Activated T-cell treated with anti-CD3 and anti-CD28 coated beads for 1 hour (primary cell): ENCODE data around the gene IGF1R.

ENCODE experiments used
- DNase-seq: peaks from one replicate; pipeline ENCODE4 v3.0.0-alpha.2; 2020; ENCODE audit warnings: low read depth

IGF1R gene

DNA sequence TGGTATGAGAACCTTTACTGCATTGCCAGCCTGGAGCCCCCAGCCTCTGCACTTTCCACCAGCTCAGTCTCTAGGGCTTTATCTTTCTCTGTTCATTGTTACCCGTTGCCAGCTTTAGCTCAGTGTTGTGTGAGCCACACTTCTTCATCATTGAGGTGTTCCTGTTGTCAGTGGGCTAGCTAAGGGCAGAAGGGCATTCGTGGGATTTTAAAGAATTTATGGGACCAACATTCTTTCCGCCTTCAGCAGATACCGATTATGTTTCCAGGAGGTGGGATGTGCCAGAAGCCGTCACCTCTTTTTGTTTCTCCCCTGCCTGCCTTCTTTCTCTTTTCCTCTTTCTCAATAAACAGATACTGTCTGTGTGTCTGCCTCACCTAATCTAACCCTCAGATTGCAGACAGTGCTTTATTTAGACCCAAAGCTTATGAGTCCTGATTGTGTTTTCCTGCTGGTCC, 294.7 kb downstream of the IGF1R start:
- DNase-seq = no peak

DNA sequence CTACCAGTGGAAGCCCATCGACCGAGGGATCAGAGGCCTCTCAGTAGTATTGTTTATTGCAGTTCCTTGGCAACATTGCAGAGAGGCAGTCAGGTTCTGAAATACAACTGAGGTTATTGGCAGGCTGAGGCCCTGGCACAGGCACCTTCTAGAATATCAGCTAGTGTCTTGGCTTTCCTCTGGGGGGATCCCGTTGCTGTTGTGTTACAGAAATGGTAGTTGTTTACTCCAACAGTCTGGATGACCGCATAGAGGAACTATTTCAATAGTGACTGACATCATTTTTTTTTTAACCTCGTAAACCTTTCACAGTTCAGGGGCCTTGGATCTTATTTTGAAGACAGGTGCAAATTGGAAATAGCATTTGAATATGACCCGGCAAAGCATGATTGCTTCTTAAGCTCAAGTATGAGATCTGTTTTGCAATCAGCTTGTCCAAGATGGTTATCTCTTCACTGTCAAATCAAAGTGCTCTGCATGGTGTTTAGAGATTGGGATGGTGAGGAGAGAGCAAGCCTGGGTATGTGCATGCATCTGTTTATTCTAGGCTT, 295.3 kb downstream of the IGF1R start:
- DNase-seq = no peak

DNA sequence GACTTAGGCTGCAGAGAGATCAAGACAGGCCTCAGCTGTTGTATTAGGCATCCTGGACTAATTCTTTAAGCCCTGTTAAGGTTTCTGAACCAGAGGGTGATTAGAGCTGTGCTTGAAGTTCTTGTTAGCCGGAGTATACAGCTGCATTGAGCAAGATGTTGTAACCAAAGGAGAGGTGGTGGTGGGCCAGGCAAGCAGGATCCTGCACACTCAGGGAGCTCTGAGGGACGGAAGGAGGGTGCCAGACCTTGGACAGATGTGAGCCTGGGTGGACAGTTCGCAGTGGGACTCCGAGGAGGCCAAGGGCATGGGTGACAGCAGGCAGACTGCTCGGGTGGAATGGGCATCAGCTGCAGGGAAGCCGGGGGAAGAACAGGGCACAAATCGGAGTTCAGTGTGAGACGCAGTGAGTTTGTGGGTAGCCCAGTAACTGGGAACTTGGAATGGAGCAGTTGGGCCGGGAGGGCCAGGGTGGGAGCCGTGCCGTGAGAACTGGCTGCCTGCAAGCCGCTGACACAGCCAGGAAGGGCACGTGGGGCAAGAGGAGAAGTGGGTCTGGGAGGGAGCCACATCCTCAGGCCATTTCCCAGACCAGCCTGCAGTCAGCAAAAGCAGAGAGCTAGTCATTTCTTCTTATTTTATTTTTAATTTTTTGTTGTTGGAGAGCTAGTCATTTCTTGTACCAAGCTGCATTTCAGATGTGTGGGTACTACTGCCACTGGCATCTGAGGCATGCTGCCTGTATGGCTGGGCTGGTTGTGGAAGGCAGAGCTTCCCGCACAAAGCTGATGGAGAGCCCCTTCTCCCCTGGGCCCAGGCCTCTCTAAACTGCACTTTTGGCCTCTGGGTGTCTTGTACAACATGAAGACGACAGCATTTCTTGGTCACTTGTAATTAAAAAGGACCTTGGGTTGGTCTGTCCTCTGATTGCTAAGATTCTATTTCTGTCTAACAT, 298.2 kb downstream of the IGF1R start:
- DNase-seq = no peak

- DNase-seq = no peak
Observed at GRCh38 chr15:98948456-98948855, 300.1 kb downstream of the IGF1R start.

DNA sequence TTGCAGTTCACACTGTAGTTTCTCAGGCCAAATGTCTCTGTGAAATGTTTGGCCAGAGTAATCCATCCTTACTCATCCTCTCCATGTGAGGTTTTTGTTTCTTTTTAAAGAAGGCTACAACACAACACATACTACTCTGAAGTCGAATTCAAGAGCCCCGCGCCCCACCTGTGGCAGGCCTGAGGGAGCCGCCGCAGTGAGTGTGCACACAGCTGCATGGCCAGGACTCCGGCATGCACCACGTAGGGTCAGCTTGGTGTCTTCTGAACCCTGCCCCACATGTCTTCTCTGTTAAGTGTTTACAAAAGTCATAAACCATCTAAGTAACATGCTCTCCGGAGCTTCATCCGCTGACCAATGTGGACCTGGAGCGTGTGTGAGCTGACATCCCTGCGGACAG, 300.6 kb downstream of the IGF1R start:
- DNase-seq = no peak

GRCh38 chr15:98949624-98950023, 301.3 kb downstream of the IGF1R start:
- DNase-seq = no peak

- DNase-seq = no peak
Observed at GRCh38 chr15:98950248-98950647, 301.9 kb downstream of the IGF1R start.

DNA sequence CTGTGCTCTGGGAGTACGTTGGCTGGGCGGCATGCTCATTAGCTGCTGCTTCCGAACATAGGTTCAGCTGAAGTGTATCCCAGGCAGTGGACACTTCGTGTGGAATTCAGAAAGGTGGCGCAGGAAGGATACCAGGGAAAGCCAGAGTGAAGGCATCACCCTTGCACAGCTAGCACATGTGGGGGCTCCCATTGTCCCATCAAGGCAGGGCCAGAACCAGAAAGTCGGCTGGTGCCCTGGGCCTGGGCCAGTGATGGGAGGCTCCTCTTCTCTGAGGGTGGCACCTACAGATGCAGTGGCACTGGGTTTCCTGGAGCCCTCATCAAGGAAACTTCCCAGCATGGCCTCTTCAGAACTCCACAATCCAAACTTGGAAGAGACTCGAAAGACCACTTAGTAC, 302.7 kb downstream of the IGF1R start:
- DNase-seq = no peak

DNA sequence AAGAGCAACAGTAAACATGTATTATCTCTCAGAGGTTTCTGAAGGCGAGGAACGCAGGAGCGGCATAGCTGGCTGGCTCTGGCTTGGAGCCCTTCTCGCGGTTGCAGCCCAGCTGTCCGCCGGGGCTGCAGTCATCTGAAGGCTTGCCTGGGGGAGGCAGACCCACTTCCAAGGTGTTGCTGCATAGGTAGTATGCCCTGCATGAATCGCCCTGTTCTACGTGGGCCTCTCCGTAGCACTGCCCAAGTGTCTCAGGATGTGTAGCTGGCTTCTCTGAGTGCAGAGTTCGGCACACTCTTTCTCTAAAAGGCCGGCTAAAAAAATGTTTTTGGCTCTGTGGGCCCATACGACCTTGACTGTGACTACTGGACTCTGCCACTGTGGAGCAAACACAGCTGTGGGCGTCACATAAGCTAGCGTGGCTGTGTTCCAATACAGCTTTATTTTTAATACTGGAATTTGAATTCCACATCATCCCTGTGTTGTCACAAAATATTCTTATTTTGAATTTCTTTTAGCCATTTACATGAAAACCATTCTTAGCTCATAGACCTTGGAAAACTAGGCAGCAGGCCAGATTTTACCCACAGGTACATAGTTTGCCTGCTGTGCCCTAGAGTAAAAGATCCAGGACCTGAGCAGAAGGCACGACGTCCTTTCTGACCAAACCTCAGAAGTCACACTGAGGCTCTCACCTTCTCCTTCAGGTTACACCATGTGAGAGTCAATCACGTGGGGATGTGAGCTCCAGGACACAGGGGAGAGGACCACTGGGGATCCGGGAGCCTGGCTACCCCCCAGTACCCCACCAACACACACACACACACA, 303.4 kb downstream of the IGF1R start:
- no peak for DNase-seq

GRCh38 chr15:98952381-98952803, 304.1 kb downstream of the IGF1R start:
- no peak for DNase-seq

DNA sequence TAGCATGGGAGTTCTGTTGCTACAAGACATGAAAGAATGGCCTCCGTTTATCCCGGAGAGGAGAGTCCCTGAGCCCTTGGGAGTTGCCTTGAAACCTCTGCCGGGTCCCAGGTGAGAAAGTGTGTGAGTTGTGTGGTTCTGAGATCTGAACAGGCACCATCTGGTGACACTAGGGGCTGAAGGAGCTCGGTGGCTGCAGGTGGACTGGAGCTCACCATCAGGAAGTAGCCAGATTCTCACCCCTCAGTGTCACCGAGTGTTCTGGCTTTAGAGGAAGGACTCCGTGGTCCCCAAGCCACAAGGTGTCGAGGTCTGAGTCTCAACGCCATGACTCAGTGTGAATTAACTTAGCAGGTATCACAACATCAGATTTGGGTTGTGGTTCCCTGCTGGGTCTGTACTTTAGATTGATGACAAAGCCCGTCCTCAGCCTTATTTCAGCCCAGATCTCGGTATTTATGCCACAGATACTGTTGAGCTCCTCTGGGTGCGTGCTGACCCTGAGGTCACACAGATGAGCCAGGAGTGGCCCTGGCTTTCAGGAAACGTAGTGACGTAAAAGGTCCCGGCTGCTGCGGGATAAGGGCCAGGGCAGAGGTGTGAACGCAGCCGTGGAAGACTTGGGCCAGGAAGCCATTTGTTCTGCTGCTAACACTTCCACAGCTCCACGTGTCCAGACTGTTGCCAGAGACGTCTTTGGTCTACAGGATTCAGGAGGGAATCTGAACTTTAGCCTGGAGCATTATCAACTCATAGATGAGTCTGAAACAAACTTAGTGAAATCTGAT, 304.9 kb downstream of the IGF1R start:
- no peak for DNase-seq

- no peak for DNase-seq
Observed at GRCh38 chr15:98953968-98954367, 305.6 kb downstream of the IGF1R start.

DNA sequence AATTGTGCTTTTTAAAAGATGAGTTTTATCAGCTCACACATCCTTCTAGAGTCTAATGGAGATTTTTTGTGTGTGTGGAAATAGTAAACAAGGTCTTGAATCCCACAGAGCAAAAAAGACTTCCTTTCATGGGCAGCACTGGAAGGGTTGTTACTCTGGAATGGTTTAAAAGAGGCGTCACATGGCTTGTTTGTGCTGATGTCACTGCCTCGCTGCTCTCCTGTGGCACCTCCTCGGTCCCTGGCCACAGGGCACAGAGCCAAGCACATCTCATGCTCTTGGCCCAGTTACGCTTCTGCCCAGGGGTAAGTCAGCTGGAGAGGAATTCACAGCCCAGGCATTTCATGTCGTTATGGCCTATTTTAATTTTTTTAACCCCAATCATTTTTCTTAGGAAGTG, 306.1 kb downstream of the IGF1R start:
- no peak for DNase-seq

DNA sequence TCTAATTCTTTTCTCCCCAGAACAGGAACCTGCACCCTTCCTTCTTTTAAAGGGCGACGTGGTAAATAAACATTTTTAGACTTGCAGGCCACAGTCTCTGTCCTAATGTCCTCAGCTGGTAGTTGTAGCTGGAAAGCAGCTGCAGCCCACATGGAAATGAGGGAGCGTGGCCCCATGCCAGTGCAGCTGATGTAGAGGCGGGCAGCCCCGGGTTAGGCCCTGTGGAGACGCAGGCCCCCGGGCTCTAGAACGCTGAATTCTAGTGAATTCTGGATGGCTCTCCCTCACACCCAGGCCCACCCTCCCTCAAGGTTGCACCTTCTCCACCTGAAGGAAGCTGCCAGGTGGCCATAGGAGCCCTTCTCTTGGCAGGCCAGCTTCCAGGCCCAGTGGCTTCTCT, 307.0 kb downstream of the IGF1R start:
- DNase-seq = no peak

- DNase-seq = no peak
Observed at GRCh38 chr15:98955961-98956723, 307.8 kb downstream of the IGF1R start.

DNA sequence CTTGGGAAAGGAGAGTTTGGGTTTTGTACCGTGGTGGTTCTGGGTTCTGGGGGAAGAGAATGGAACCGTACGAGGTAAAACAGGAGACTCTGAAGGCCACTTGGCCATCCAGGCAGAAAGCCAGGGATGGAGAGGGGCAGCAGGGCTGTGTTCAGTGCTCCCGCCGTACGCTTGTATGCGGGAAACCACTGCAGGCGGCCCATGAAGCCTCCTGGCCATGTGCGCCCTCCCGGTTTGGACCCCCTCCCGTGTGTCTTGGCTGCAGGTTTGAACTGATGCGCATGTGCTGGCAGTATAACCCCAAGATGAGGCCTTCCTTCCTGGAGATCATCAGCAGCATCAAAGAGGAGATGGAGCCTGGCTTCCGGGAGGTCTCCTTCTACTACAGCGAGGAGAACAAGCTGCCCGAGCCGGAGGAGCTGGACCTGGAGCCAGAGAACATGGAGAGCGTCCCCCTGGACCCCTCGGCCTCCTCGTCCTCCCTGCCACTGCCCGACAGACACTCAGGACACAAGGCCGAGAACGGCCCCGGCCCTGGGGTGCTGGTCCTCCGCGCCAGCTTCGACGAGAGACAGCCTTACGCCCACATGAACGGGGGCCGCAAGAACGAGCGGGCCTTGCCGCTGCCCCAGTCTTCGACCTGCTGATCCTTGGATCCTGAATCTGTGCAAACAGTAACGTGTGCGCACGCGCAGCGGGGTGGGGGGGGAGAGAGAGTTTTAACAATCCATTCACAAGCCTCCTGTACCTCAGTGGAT, 308.6 kb downstream of the IGF1R start:
- no peak for DNase-seq

DNA sequence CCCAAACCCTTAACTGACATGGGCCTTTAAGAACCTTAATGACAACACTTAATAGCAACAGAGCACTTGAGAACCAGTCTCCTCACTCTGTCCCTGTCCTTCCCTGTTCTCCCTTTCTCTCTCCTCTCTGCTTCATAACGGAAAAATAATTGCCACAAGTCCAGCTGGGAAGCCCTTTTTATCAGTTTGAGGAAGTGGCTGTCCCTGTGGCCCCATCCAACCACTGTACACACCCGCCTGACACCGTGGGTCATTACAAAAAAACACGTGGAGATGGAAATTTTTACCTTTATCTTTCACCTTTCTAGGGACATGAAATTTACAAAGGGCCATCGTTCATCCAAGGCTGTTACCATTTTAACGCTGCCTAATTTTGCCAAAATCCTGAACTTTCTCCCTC, 309.3 kb downstream of the IGF1R start:
- no peak for DNase-seq

GRCh38 chr15:98958076-98958475, 309.7 kb downstream of the IGF1R start:
- DNase-seq = no peak

DNA sequence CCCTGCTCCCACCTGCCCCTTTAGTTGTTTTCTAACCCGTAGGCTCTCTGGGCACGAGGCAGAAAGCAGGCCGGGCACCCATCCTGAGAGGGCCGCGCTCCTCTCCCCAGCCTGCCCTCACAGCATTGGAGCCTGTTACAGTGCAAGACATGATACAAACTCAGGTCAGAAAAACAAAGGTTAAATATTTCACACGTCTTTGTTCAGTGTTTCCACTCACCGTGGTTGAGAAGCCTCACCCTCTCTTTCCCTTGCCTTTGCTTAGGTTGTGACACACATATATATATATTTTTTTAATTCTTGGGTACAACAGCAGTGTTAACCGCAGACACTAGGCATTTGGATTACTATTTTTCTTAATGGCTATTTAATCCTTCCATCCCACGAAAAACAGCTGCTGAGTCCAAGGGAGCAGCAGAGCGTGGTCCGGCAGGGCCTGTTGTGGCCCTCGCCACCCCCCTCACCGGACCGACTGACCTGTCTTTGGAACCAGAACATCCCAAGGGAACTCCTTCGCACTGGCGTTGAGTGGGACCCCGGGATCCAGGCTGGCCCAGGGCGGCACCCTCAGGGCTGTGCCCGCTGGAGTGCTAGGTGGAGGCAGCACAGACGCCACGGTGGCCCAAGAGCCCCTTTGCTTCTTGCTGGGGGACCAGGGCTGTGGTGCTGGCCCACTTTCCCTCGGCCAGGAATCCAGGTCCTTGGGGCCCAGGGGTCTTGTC, 310.7 kb downstream of the IGF1R start:
- no peak for DNase-seq

DNA sequence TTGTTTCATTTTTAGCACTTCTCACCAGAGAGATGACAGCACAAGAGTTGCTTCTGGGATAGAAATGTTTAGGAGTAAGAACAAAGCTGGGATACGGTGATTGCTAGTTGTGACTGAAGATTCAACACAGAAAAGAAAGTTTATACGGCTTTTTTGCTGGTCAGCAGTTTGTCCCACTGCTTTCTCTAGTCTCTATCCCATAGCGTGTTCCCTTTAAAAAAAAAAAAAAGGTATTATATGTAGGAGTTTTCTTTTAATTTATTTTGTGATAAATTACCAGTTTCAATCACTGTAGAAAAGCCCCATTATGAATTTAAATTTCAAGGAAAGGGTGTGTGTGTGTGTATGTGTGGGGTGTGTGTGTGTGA, 311.3 kb downstream of the IGF1R start:
- DNase-seq = no peak
